Effector memory CD4-positive, alpha-beta T cell (primary cell): ENCODE results near the gene KIAA0930.

ENCODE experiments used
- DNase-seq, 3 donors: peaks; one replicate each; pipeline ENCODE4 v3.0.0-alpha.2; 2020
- H3K27ac ChIP-seq: 2 replicates; pipeline ENCODE4 v1.7.0; 2013; ENCODE audit warnings: mild to moderate bottlenecking, low read length, moderate library complexity; ENCODE audit not compliant: insufficient read depth, poor library complexity, severe bottlenecking
- H3K27me3 ChIP-seq: replicated peaks from 2 replicates; pipeline ENCODE4 v1.7.0; 2013; ENCODE audit warnings: mild to moderate bottlenecking, low read length; ENCODE audit not compliant: insufficient read depth, control insufficient read depth, poor library complexity, severe bottlenecking
- H3K36me3 ChIP-seq: 2 replicates; pipeline ENCODE4 v1.7.0; 2013; ENCODE audit warnings: mild to moderate bottlenecking, low read length, moderate library complexity; ENCODE audit not compliant: control insufficient read depth, insufficient read depth
- H3K4me1 ChIP-seq: 2 replicates; pipeline ENCODE4 v1.7.0; 2013; ENCODE audit warnings: low read length, mild to moderate bottlenecking; ENCODE audit not compliant: control insufficient read depth, insufficient read depth, poor library complexity, severe bottlenecking
- H3K4me3 ChIP-seq: 2 replicates; pipeline ENCODE4 v1.7.0; 2013; ENCODE audit warnings: low read length, low read depth, mild to moderate bottlenecking; ENCODE audit not compliant: insufficient read depth, poor library complexity, severe bottlenecking
- H3K9me3 ChIP-seq: 2 replicates; pipeline ENCODE4 v1.7.0; 2013; ENCODE audit warnings: mild to moderate bottlenecking, low read length, moderate library complexity; ENCODE audit not compliant: control insufficient read depth

The KIAA0930 gene

GRCh38 chr22:45202333-45203149, 38.2 kb downstream of the KIAA0930 start:
- Histone ChIP-seq H3K36me3 (peaks cover 40% of the 10 kb centered on the region), H3K4me1 (no peaks in the 10 kb centered on the region), H3K27ac (no peak overlapping the region), H3K4me3 (no peak overlapping the region), H3K27me3 (no peaks in the 10 kb centered on the region), H3K9me3 (no peaks in the 10 kb centered on the region)
- DNase-seq: no peak

- H3K4me3 ChIP-seq: no peak overlapping the region
- no peaks in the 10 kb centered on the region for H3K27me3 ChIP-seq
- no peak for DNase-seq
- H3K27ac ChIP-seq: no peak overlapping the region
- peaks cover 43% of the 10 kb centered on the region for H3K36me3 ChIP-seq
- H3K9me3 ChIP-seq: no peaks in the 10 kb centered on the region
- no peaks in the 10 kb centered on the region for H3K4me1 ChIP-seq
Measured at GRCh38 chr22:45201678-45202332, 38.9 kb downstream of the KIAA0930 start.

GRCh38 chr22:45200860-45201511, 39.7 kb downstream of the KIAA0930 start:
- no peaks in the 10 kb centered on the region for H3K27me3 ChIP-seq
- H3K4me3 ChIP-seq: no peak overlapping the region
- no peaks in the 10 kb centered on the region for H3K4me1 ChIP-seq
- H3K27ac ChIP-seq: no peak overlapping the region
- peaks cover 46% of the 10 kb centered on the region for H3K36me3 ChIP-seq
- DNase-seq: no peak
- H3K9me3 ChIP-seq: no peaks in the 10 kb centered on the region

- peaks cover 45% of the 10 kb centered on the region for H3K36me3 ChIP-seq
- H3K4me1 ChIP-seq: no peaks in the 10 kb centered on the region
- H3K9me3 ChIP-seq: no peaks in the 10 kb centered on the region
- no peak overlapping the region for H3K4me3 ChIP-seq
- H3K27ac ChIP-seq: no peak overlapping the region
- no peaks in the 10 kb centered on the region for H3K27me3 ChIP-seq
- DNase-seq: no peak
Measured at GRCh38 chr22:45200230-45200629, 40.5 kb downstream of the KIAA0930 start.

GRCh38 chr22:45199723-45200122, 41.0 kb downstream of the KIAA0930 start:
- Histone ChIP-seq H3K4me1 (no peaks in the 10 kb centered on the region), H3K27me3 (no peaks in the 10 kb centered on the region), H3K9me3 (no peaks in the 10 kb centered on the region), H3K4me3 (no peak overlapping the region), H3K36me3 (peaks cover 39% of the 10 kb centered on the region), H3K27ac (no peak overlapping the region)
- no peak for DNase-seq

GRCh38 chr22:45198463-45198795, 42.3 kb downstream of the KIAA0930 start:
- Histone ChIP-seq H3K27me3 (no peaks in the 10 kb centered on the region), H3K4me3 (no peak overlapping the region), H3K36me3 (peaks cover 37% of the 10 kb centered on the region), H3K9me3 (no peaks in the 10 kb centered on the region), H3K4me1 (no peaks in the 10 kb centered on the region), H3K27ac (no peak overlapping the region)
- DNase-seq: no peak

- H3K4me3 ChIP-seq: no peak overlapping the region
- H3K27me3 ChIP-seq: no peaks in the 10 kb centered on the region
- DNase-seq: no peak
- H3K9me3 ChIP-seq: no peaks in the 10 kb centered on the region
- H3K27ac ChIP-seq: no peak overlapping the region
- H3K36me3 ChIP-seq: peaks cover 31% of the 10 kb centered on the region
- H3K4me1 ChIP-seq: no peaks in the 10 kb centered on the region
Measured at GRCh38 chr22:45197606-45198462, 42.9 kb downstream of the KIAA0930 start.

GRCh38 chr22:45196926-45197605, 43.6 kb downstream of the KIAA0930 start:
- Histone ChIP-seq H3K4me1 (no peaks in the 10 kb centered on the region), H3K9me3 (no peaks in the 10 kb centered on the region), H3K27me3 (no peaks in the 10 kb centered on the region), H3K4me3 (no peak overlapping the region), H3K27ac (no peak overlapping the region), H3K36me3 (peaks cover 26% of the 10 kb centered on the region)
- no peak for DNase-seq

- Histone ChIP-seq H3K27ac (no peak overlapping the region), H3K4me1 (no peaks in the 10 kb centered on the region), H3K9me3 (no peaks in the 10 kb centered on the region), H3K36me3 (peaks cover 26% of the 10 kb centered on the region), H3K4me3 (no peak overlapping the region), H3K27me3 (no peaks in the 10 kb centered on the region)
- DNase-seq: no peak
Measured at GRCh38 chr22:45196308-45196707, 44.4 kb downstream of the KIAA0930 start.
